ENCODE data around the gene TTC21B.

TTC21B gene

GRCh38 chr2:165969227-165969626, 15.7 kb upstream of the TTC21B start:
- peak; percentile 58 for TF ChIP-seq CTCF (IDR thresholded peaks at IDR 0.05; ENCODE audit: control insufficient read depth, extremely low read depth, insufficient read depth)
- H3K4me3 ChIP-seq (ENCODE audit: low read depth, low read length) = no peak overlapping the region
- DNase-seq (ENCODE audit: low read depth) = peak; percentile 54

GRCh38 chr2:165967746-165968145, 14.2 kb upstream of the TTC21B start:
- DNase-seq (ENCODE audit: low read depth) = no peak
- no peak for TF ChIP-seq CTCF (IDR thresholded peaks at IDR 0.05; ENCODE audit: control insufficient read depth, extremely low read depth, insufficient read depth)
- no peak overlapping the region for H3K4me3 ChIP-seq (ENCODE audit: low read depth, low read length)

GRCh38 chr2:165961818-165962217, 8.2 kb upstream of the TTC21B start:
- no peak overlapping the region for H3K4me3 ChIP-seq (ENCODE audit: low read depth, low read length)
- no peak for DNase-seq (ENCODE audit: low read depth)
- TF ChIP-seq CTCF (IDR thresholded peaks at IDR 0.05; ENCODE audit: control insufficient read depth, extremely low read depth, insufficient read depth) = no peak

- DNase-seq (ENCODE audit: low read depth) = no peak
- TF ChIP-seq CTCF (IDR thresholded peaks at IDR 0.05; ENCODE audit: control insufficient read depth, extremely low read depth, insufficient read depth) = no peak
- H3K4me3 ChIP-seq (ENCODE audit: low read depth, low read length) = no peak overlapping the region
Observed at GRCh38 chr2:165959371-165959770, 5.8 kb upstream of the TTC21B start.

GRCh38 chr2:165958313-165958960, 4.9 kb upstream of the TTC21B start:
- H3K4me3 ChIP-seq (ENCODE audit: low read depth, low read length) = no peak overlapping the region
- TF ChIP-seq CTCF (IDR thresholded peaks at IDR 0.05; ENCODE audit: control insufficient read depth, extremely low read depth, insufficient read depth) = no peak
- no peak for DNase-seq (ENCODE audit: low read depth)

- no peak for DNase-seq (ENCODE audit: low read depth)
- H3K4me3 ChIP-seq (ENCODE audit: low read depth, low read length) = no peak overlapping the region
- no peak for TF ChIP-seq CTCF (IDR thresholded peaks at IDR 0.05; ENCODE audit: control insufficient read depth, extremely low read depth, insufficient read depth)
Observed at GRCh38 chr2:165957030-165957675, 3.6 kb upstream of the TTC21B start.

- no peak for TF ChIP-seq CTCF (IDR thresholded peaks at IDR 0.05; ENCODE audit: control insufficient read depth, extremely low read depth, insufficient read depth)
Observed at GRCh38 chr2:165953306-165953654, 296 bp downstream of the TTC21B start.

More at GRCh38 chr2:165953306-165953654, 296 bp downstream of the TTC21B start:
- H3K4me3 ChIP-seq (ENCODE audit: low read depth, low read length) = peak overlapping the region; percentile 83
- DNase-seq (ENCODE audit: low read depth) = peak; percentile 28

Measured in LNCaP clone FGC (cell line).